Measurements from ENCODE around the gene CCDC192. TPM values are rescaled to one million over a fixed set of nuclear protein-coding genes. Genes with fewer than 3 reads are reported as not detected.

The CCDC192 gene
- total RNA-seq, 1 donor from 2014 or later = not detected

- H3K9me3 ChIP-seq (ENCODE audit: insufficient read depth, low read depth, low read length) = no peaks in the 10 kb centered on the region
- H2AFZ ChIP-seq (ENCODE audit: low read depth, low read length) = no peak overlapping the region
- no peaks in the 10 kb centered on the region for H3K79me2 ChIP-seq (ENCODE audit: insufficient read depth, low read length)
- Mint-ChIP-seq H3K4me1 (ENCODE audit: low read depth, unreplicated experiment) (no peaks in the 10 kb centered on the region), H3K4me3 (ENCODE audit: unreplicated experiment) (no peak overlapping the region), H3K9me3 (ENCODE audit: unreplicated experiment) (no peaks in the 10 kb centered on the region), H3K36me3 (ENCODE audit: low read depth, unreplicated experiment) (no peaks in the 10 kb centered on the region), H3K27ac (ENCODE audit: unreplicated experiment) (no peak overlapping the region), H3K27me3 (ENCODE audit: low read depth, unreplicated experiment) (no peaks in the 10 kb centered on the region)
- no peaks in the 10 kb centered on the region for H3K27me3 ChIP-seq (ENCODE audit: insufficient read depth, low read length)
- peak overlapping the region; percentile 49 for H3K4me2 ChIP-seq (ENCODE audit: low read length)
- H3K4me1 ChIP-seq (ENCODE audit: insufficient read depth, low read length) = peaks cover 14% of the 10 kb centered on the region
- FAIRE-seq (no peak), DNase-seq (ENCODE audit: low read depth) (no peak)
- no peak overlapping the region for H3K27ac ChIP-seq (ENCODE audit: low read depth, low read length)
- H3K4me3 ChIP-seq (ENCODE audit: insufficient read depth, low read depth, low read length) = no peak overlapping the region
- H3K9ac ChIP-seq (ENCODE audit: low read length) = no peak overlapping the region
- TF ChIP-seq EZH2 (IDR thresholded peaks at IDR 0.05; ENCODE audit: insufficient read depth, low read length) (no peak), CTCF (IDR thresholded peaks at IDR 0.05; ENCODE audit: insufficient read depth, low read depth, low read length) (no peak)
- H4K20me1 ChIP-seq (ENCODE audit: insufficient read depth, low read length) = no peaks in the 10 kb centered on the region
- H3K36me3 ChIP-seq (ENCODE audit: insufficient read depth, low read length) = no peaks in the 10 kb centered on the region
Measured at GRCh38 chr5:127893232-127893631, 190.0 kb downstream of the CCDC192 start.

DNA sequence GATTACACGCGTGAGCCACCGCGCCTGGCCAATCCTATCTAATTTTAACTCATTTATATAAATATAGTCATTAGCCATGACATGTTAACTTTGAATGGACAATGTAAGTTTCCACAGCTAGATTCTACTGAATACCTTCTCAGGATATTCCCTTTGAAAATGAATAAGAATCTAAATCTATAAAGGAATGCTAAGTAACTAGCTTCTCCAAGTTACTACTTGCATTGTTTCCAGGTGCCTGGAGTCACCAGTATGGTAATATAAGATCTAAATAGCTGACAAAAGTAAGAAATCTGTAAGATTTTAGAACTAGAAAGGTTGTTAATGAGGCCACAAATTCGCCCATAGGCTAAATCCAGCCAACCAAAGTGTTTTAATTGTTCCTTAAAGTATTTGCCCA lies 191.3 kb downstream of the CCDC192 start:
- no peaks in the 10 kb centered on the region for H3K9me3 Mint-ChIP-seq (ENCODE audit: unreplicated experiment)
- H3K4me3 Mint-ChIP-seq (ENCODE audit: unreplicated experiment) = no peak overlapping the region
- H3K79me2 ChIP-seq (ENCODE audit: insufficient read depth, low read length) = no peaks in the 10 kb centered on the region
- no peaks in the 10 kb centered on the region for H3K9me3 ChIP-seq (ENCODE audit: insufficient read depth, low read depth, low read length)
- no peak for TF ChIP-seq CTCF (IDR thresholded peaks at IDR 0.05; ENCODE audit: insufficient read depth, low read depth, low read length)
- TF ChIP-seq EZH2 (IDR thresholded peaks at IDR 0.05; ENCODE audit: insufficient read depth, low read length) = no peak
- no peaks in the 10 kb centered on the region for H3K36me3 Mint-ChIP-seq (ENCODE audit: low read depth, unreplicated experiment)
- no peak for DNase-seq (ENCODE audit: low read depth)
- H3K4me3 ChIP-seq (ENCODE audit: insufficient read depth, low read depth, low read length) = no peak overlapping the region
- H3K36me3 ChIP-seq (ENCODE audit: insufficient read depth, low read length) = no peaks in the 10 kb centered on the region
- H3K27me3 ChIP-seq (ENCODE audit: insufficient read depth, low read length) = no peaks in the 10 kb centered on the region
- no peak overlapping the region for H3K9ac ChIP-seq (ENCODE audit: low read length)
- H2AFZ ChIP-seq (ENCODE audit: low read depth, low read length) = no peak overlapping the region
- peaks cover 14% of the 10 kb centered on the region for H3K4me1 ChIP-seq (ENCODE audit: insufficient read depth, low read length)
- H3K27ac Mint-ChIP-seq (ENCODE audit: unreplicated experiment) = no peak overlapping the region
- no peak for FAIRE-seq
- no peaks in the 10 kb centered on the region for H3K4me1 Mint-ChIP-seq (ENCODE audit: low read depth, unreplicated experiment)
- no peak overlapping the region for H3K27ac ChIP-seq (ENCODE audit: low read depth, low read length)
- no peaks in the 10 kb centered on the region for H3K27me3 Mint-ChIP-seq (ENCODE audit: low read depth, unreplicated experiment)
- H3K4me2 ChIP-seq (ENCODE audit: low read length) = no peak overlapping the region
- H4K20me1 ChIP-seq (ENCODE audit: insufficient read depth, low read length) = no peaks in the 10 kb centered on the region

- H3K79me2 ChIP-seq (ENCODE audit: insufficient read depth, low read length) = no peaks in the 10 kb centered on the region
- H3K4me2 ChIP-seq (ENCODE audit: low read length) = peak overlapping the region; percentile 23
- H3K9ac ChIP-seq (ENCODE audit: low read length) = no peak overlapping the region
- H4K20me1 ChIP-seq (ENCODE audit: insufficient read depth, low read length) = no peaks in the 10 kb centered on the region
- Mint-ChIP-seq H3K4me3 (ENCODE audit: unreplicated experiment) (no peak overlapping the region), H3K27me3 (ENCODE audit: low read depth, unreplicated experiment) (no peaks in the 10 kb centered on the region), H3K9me3 (ENCODE audit: unreplicated experiment) (no peaks in the 10 kb centered on the region), H3K36me3 (ENCODE audit: low read depth, unreplicated experiment) (no peaks in the 10 kb centered on the region), H3K27ac (ENCODE audit: unreplicated experiment) (no peak overlapping the region), H3K4me1 (ENCODE audit: low read depth, unreplicated experiment) (no peaks in the 10 kb centered on the region)
- H3K4me1 ChIP-seq (ENCODE audit: insufficient read depth, low read length) = no peaks in the 10 kb centered on the region
- no peaks in the 10 kb centered on the region for H3K27me3 ChIP-seq (ENCODE audit: insufficient read depth, low read length)
- H3K9me3 ChIP-seq (ENCODE audit: insufficient read depth, low read depth, low read length) = no peaks in the 10 kb centered on the region
- FAIRE-seq = no peak
- TF ChIP-seq CTCF (IDR thresholded peaks at IDR 0.05; ENCODE audit: insufficient read depth, low read depth, low read length) (no peak), EZH2 (IDR thresholded peaks at IDR 0.05; ENCODE audit: insufficient read depth, low read length) (no peak)
- H3K36me3 ChIP-seq (ENCODE audit: insufficient read depth, low read length) = no peaks in the 10 kb centered on the region
- H3K27ac ChIP-seq (ENCODE audit: low read depth, low read length) = no peak overlapping the region
- no peak overlapping the region for H3K4me3 ChIP-seq (ENCODE audit: insufficient read depth, low read depth, low read length)
- H2AFZ ChIP-seq (ENCODE audit: low read depth, low read length) = peak overlapping the region; percentile 5
- DNase-seq (ENCODE audit: low read depth) = no peak
Measured at GRCh38 chr5:127898551-127899213, 195.5 kb downstream of the CCDC192 start.

All from astrocyte (in vitro differentiated cells and primary cell).